AG04450 (cell line): ENCODE data around the gene FBXO17. TPM values are rescaled to one million over a fixed set of nuclear protein-coding genes. Genes with fewer than 3 reads are reported as not detected.

Experiments used
- CTCF ChIA-PET: fragments of 300-600, 350-600 bp; formaldehyde crosslinking; extraction: SDS; loops from one replicate; lab custom pipeline; 2022; ENCODE audit warnings: antibody characterized with exemption, inconsistent platforms; lab: Charles Lee
- POLR2A ChIA-PET: fragments of 350-600 bp; formaldehyde crosslinking; extraction: SDS; loops from one replicate; lab custom pipeline; 2021; ENCODE audit warnings: antibody characterized with exemption, inconsistent platforms; lab: Yijun Ruan, JAX
- DNase-seq: peaks from one replicate; pipeline ENCODE4 v3.0.0-alpha.2; 2011; ENCODE audit warnings: low read depth, low spot score
- H3K27ac ChIP-seq: one replicate; pipeline ENCODE4 v1.5.1; 2012; ENCODE audit warnings: low read depth, low read length, control low read depth
- H3K27me3 ChIP-seq: one replicate; pipeline ENCODE4 v1.6.0; 2012; ENCODE audit warnings: low read length; ENCODE audit not compliant: control insufficient read depth, insufficient read depth
- H3K4me3 ChIP-seq: 2 replicates; pipeline ENCODE4 v1.5.1; 2011; ENCODE audit warnings: mild to moderate bottlenecking, low read depth, low read length, control low read depth
- H3K9me3 ChIP-seq: 2 replicates; pipeline ENCODE4 v1.5.1; 2012; ENCODE audit warnings: low read length; ENCODE audit not compliant: control insufficient read depth, insufficient read depth
- polyA minus RNA-seq: library from RNA; depleted of rRNA, polyadenylated mRNA; stranded (reverse); fragments of >200 nt; gene quantifications from 2 replicates; pipeline ENCODE4 v1.2.3, GENCODE V29; 2011; rRNA and poly(A)+ RNA removed
- polyA plus RNA-seq: library from polyadenylated mRNA; depleted of rRNA; stranded (reverse); fragments of >200 nt; gene quantifications from 2 replicates; pipeline ENCODE4 v1.2.3, GENCODE V29; 2011; rRNA removed
- TF ChIP-seq, protein P1 (sequence below): IDR thresholded peaks from 2 replicates; pipeline ENCODE4 v1.5.1; 2011; ENCODE audit warnings: low read depth, low read length, control low read depth, inconsistent platforms

FBXO17 gene, protein sequence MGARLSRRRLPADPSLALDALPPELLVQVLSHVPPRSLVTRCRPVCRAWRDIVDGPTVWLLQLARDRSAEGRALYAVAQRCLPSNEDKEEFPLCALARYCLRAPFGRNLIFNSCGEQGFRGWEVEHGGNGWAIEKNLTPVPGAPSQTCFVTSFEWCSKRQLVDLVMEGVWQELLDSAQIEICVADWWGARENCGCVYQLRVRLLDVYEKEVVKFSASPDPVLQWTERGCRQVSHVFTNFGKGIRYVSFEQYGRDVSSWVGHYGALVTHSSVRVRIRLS
- 10.8 and 11.6 TPM in 2 replicates for polyA plus RNA-seq
- polyA minus RNA-seq, result 6.6 and 10.1 TPM in 2 replicates

DNA sequence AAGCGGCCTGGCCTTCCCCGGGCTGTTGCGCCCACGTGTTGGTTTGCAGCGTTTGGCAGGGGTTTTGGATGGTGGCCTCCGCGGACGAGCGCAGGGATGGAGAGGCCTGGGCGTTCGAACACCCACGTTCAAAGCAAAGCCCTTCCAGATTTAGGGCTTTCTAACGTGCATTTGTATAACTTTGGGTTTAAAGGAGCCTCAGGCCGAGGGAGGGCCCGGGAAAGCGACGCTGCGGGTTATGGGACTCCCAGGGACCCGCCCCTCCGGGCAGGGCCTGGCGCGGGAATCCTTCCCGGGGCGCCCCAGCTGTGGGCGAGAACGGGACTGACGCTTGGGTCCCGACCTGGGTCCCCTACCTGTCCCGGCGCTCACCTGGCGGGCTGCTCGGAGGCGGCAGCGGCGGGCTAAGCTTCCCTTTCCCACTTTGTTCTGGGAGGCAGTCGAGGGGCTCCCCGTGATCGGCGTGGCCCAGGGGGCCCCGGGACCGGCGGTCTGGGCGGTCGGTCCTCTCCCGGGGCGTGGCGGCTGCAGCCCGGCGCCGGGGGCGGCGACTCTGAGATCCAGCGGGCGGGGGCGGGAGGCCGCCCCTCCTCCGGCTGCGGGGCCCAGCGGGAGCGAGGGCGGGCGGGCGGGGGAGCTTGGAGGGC is at the start of gene FBXO17:
Gene FBXO17, minus strand, starts transcription at position 529 of the 647 bp plus-strand sequence. CDS start 25,423 bp downstream, outside the sequence.
- DNase-seq, result no peak
- Histone ChIP-seq H3K9me3 (peaks cover under 1% of the 10 kb centered on the region), H3K4me3 (peak within 1 kb of the TSS; percentile 74), H3K27me3 (no peaks in the 10 kb centered on the region), H3K27ac (peak within 1 kb of the TSS; percentile 84)
- ChIA-PET CTCF (interaction anchor here (0.6 to 2.9 kb wide), 7 partner anchors 13 to 573 kb away, joined by 3 to 17 read pairs (median 9); partner anchors contain the start of genes FAM98C, MRPS12 and SARS2), POLR2A (interaction anchor here (0.6 to 0.8 kb wide), 2 partner anchors 103 to 602 kb away, joined by 4 to 5 read pairs; no protein-coding TSS in a partner anchor)
- TF ChIP-seq, protein P1, sequence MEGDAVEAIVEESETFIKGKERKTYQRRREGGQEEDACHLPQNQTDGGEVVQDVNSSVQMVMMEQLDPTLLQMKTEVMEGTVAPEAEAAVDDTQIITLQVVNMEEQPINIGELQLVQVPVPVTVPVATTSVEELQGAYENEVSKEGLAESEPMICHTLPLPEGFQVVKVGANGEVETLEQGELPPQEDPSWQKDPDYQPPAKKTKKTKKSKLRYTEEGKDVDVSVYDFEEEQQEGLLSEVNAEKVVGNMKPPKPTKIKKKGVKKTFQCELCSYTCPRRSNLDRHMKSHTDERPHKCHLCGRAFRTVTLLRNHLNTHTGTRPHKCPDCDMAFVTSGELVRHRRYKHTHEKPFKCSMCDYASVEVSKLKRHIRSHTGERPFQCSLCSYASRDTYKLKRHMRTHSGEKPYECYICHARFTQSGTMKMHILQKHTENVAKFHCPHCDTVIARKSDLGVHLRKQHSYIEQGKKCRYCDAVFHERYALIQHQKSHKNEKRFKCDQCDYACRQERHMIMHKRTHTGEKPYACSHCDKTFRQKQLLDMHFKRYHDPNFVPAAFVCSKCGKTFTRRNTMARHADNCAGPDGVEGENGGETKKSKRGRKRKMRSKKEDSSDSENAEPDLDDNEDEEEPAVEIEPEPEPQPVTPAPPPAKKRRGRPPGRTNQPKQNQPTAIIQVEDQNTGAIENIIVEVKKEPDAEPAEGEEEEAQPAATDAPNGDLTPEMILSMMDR, result no peak

DNA sequence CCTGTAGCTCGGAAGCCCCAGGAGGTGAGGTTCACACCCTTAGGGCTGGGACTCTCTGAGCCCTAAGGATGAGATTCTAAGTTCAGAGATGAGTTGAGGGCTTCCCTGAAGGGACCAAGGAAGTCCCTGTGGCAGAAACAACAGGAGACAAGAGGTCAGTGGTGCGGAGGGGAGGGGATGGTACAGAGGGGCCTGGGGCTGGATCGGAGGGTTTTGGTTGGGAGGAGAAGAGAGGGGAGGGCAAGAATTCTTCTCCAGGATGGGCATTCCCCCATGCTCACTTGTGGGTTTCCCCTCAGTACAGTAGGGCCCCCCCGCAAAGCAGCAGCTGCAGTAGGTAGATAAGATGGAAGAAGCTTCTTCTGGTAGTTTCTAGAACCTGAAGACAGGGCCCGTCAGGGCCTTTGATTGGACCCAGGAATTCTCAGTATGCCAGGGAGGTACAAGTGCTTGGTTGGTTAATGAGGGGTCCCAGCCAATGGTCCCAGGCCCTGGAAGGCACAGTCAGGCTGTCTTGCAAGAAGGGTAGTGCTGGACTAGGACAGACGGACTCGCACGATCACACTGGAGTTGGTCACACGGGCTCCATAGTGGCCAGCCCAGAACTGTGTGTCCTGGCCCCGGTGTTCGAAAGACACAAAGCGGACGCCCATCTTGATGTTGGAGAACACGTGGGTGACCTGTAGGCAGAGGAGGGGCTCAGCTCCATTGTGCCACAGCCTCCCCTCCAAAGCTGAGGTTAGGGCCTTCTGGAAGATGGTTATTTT is 49.5 kb upstream of the FBXO17 start:
- TF ChIP-seq, protein P1, result no peak
- DNase-seq, result no peak
- ChIA-PET POLR2A (no interaction called here), CTCF (no interaction called here)
- Histone ChIP-seq H3K9me3 (peaks cover 4% of the 10 kb centered on the region; the same call in 1 of the 2 replicates), H3K27me3 (peaks cover 6% of the 10 kb centered on the region), H3K4me3 (no peak overlapping the region), H3K27ac (no peak overlapping the region)

DNA sequence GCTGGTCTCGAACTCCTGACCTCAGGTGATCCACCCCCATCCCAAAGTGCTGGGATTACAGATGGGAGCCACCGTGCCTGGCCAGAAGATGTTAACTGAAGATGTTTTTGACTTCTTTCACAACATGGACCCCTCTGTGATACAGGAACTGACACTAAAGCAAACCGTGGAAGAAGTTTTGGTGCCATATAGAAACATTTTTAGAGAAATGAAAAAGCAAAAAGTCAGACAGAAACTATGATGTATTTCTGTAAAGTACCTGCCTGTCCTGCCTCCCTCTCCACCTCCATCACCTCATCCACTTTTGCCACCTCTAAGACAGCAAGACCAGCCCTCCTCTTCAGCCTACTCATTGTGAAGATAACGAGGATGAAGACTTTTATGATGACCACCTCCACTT is 45.5 kb upstream of the FBXO17 start:
- ChIA-PET CTCF (no interaction called here), POLR2A (no interaction called here)
- H3K9me3 ChIP-seq, result peaks cover 3% of the 10 kb centered on the region; the same call in 1 of the 2 replicates
- H3K4me3 ChIP-seq, result no peak overlapping the region
- TF ChIP-seq, protein P1, result no peak
- H3K27ac ChIP-seq, result no peak overlapping the region
- DNase-seq, result no peak
- H3K27me3 ChIP-seq, result peaks cover 13% of the 10 kb centered on the region

DNA sequence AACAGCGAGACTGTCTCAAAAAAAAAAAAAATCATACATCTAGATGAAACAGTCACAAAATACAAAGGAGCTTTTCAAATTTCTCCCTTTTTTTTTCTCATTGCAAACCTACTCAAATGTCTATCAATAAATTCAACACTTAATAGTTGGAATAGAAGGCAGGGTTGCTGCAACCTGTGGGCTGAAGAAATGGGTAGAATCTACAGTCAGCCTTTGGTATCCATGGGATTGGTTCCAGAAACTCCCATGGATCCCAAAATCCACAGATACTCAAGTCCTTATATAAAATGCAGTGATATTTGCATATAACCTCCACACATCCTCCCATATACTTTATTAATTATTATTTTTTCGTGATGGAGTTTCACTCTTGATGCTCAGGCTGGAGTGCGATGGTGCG is 42.1 kb upstream of the FBXO17 start:
- Histone ChIP-seq H3K4me3 (no peak overlapping the region), H3K9me3 (no peaks in the 10 kb centered on the region), H3K27ac (no peak overlapping the region), H3K27me3 (peaks cover 17% of the 10 kb centered on the region)
- POLR2A ChIA-PET, result no interaction called here
- CTCF ChIA-PET, result no interaction called here
- TF ChIP-seq, protein P1, result no peak
- DNase-seq, result no peak
